Measurements from ENCODE around the gene ZCCHC14.

DNA sequence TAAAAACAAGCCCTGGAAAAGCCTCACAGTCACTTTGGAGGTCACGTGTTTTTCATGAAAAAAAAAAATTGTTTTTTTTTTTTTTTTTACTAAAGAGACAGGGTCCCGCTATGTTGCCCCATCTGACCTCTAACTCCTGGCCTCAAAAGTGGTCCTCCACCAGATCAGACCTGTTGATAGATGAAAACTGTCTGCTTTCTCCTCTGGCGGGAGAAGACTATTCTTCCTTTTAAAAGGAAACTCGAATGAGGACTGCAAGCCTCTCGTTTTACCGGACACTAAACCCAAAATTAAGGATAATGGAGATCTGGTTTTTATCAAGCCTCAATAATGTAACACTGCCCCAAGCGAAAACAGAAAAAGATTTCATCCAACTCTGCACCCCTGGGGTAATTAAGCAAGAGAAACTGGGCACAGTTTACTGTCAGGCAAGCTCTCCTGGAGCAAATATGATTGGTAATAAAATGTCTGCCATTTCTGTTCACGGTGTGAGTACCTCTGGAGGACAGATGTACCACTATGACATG is 25.8 kb downstream of the ZCCHC14 start:
- TF ChIP-seq, protein P1, sequence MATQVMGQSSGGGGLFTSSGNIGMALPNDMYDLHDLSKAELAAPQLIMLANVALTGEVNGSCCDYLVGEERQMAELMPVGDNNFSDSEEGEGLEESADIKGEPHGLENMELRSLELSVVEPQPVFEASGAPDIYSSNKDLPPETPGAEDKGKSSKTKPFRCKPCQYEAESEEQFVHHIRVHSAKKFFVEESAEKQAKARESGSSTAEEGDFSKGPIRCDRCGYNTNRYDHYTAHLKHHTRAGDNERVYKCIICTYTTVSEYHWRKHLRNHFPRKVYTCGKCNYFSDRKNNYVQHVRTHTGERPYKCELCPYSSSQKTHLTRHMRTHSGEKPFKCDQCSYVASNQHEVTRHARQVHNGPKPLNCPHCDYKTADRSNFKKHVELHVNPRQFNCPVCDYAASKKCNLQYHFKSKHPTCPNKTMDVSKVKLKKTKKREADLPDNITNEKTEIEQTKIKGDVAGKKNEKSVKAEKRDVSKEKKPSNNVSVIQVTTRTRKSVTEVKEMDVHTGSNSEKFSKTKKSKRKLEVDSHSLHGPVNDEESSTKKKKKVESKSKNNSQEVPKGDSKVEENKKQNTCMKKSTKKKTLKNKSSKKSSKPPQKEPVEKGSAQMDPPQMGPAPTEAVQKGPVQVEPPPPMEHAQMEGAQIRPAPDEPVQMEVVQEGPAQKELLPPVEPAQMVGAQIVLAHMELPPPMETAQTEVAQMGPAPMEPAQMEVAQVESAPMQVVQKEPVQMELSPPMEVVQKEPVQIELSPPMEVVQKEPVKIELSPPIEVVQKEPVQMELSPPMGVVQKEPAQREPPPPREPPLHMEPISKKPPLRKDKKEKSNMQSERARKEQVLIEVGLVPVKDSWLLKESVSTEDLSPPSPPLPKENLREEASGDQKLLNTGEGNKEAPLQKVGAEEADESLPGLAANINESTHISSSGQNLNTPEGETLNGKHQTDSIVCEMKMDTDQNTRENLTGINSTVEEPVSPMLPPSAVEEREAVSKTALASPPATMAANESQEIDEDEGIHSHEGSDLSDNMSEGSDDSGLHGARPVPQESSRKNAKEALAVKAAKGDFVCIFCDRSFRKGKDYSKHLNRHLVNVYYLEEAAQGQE (IDR thresholded peaks at IDR 0.05; ENCODE audit: insufficient replicate concordance, low read depth): no peak
- TF ChIP-seq, protein P2, sequence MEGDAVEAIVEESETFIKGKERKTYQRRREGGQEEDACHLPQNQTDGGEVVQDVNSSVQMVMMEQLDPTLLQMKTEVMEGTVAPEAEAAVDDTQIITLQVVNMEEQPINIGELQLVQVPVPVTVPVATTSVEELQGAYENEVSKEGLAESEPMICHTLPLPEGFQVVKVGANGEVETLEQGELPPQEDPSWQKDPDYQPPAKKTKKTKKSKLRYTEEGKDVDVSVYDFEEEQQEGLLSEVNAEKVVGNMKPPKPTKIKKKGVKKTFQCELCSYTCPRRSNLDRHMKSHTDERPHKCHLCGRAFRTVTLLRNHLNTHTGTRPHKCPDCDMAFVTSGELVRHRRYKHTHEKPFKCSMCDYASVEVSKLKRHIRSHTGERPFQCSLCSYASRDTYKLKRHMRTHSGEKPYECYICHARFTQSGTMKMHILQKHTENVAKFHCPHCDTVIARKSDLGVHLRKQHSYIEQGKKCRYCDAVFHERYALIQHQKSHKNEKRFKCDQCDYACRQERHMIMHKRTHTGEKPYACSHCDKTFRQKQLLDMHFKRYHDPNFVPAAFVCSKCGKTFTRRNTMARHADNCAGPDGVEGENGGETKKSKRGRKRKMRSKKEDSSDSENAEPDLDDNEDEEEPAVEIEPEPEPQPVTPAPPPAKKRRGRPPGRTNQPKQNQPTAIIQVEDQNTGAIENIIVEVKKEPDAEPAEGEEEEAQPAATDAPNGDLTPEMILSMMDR (IDR thresholded peaks at IDR 0.05; ENCODE audit: insufficient read depth, low read length): no peak
- TF ChIP-seq GABPA (IDR thresholded peaks at IDR 0.05; ENCODE audit: low read depth) (no peak), POLR2AphosphoS5 (IDR thresholded peaks at IDR 0.05; ENCODE audit: low read depth) (no peak), SPI1 (IDR thresholded peaks at IDR 0.05; ENCODE audit: borderline replicate concordance, low read depth) (no peak)
